ENCODE results near the gene PKP1.

PKP1 gene

DNA sequence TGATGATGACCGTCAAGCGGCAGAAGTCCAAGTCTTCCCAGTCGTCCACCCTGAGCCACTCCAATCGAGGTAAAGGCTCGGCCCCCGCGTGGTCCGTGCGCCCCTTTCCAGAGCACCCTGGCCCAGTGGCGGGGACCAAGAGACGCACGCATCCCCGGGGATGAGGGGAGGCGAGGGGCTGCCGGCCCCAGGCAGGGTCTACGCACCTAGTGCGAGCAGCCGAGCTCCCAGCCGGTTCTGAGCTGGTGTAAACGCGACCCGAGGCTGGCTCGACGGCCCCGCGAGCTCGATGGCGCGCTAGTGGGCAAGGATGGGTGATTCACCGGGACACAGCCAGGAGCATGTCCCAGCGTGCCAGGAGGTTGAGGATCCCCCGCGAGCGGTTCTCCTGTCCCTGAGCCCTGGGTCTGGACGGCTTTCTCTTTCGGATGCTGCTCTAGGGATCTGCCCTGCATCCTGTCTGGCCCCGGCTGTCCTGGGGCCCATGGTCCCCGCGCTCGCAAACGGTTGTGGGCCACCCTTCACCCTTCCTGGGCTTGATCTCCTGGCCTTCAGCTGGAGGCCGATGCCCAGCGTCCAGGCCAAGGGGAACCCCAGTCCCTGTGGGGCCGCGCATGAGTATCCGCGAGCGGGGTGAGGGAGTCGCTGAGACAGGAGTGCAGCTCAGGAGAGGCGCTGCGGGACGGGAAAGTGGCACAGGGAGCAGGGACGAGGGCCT lies 689 bp downstream of the PKP1 start:
- no peak for DNase-seq

DNA sequence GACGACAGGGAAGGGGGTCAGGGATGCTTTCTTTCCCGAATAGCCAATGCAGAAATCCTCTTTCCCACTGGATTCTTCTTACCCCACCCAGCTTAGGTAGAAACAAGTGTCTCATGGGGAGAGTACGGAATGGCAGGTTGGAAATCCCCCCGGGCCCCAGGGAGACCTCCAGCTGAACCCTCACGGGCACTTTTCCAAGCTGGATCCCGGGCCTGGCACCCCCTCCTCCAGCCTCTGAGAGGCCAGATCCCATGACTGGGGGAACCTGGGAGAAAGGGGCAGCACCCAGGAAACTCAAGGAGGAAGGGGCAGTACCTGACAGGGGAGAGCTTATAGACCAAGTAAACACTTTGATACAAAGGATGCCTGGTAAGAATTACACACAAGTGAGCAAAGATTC lies 1.3 kb downstream of the PKP1 start:
- DNase-seq: no peak

DNA sequence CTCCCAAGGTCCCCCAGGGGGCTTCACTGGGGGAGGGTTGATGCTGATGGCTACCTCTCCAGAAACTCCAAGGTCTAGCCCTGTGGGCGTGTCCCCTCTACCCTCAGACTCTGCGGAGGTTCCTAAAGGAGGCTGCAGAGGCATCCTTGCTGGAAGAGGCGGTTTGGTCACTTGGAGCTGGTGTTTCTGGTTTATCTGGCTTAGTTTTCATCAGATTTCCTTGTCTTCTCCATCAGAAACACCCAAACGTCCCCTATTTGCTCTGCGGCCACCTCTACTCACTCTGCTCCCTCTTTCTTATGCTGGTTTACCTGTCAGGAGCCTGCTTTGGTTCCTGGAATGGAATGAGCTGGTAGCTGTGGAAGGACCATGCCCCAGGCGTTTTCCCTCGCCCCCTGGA lies 2.5 kb downstream of the PKP1 start:
- no peak for DNase-seq

DNA sequence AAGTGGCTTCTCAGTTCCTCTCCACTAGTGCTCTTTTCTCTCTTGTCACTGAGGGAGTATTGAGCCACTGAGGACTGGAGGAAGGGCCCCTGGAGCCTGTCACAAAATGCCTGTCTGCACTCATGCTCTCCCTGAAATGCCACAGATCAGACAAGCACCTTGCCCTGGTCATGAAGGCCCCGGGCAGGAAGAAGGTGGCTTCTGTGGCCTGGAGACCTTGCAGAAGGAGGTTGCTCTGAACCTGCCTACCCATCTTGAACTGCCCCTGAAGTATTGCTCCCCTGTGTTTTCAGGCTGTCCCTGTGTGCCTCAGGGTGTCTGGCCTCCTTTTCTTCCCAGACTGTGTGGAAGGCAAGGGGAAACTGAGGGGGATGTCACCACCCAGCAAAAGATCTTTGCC lies 3.1 kb downstream of the PKP1 start:
- DNase-seq: no peak

DNA sequence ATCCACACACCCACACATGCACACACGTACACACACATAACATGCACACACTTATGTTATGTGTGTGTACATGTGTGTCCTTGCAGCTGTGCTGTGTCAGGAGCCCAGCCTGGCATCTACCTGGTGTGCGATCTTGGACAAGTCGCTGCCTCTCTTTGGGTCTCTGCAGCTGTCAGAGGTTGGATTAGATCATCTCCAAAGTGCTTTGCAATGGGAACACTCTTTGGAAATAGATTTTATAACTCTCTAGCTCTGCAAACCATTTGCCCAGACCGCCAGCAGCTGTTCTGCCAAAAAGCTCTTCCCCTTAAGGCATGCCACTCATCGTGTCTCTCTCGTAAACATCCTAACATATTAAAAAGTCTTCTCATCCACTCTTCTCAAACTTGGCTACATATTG lies 4.7 kb downstream of the PKP1 start:
- no peak for DNase-seq

DNA sequence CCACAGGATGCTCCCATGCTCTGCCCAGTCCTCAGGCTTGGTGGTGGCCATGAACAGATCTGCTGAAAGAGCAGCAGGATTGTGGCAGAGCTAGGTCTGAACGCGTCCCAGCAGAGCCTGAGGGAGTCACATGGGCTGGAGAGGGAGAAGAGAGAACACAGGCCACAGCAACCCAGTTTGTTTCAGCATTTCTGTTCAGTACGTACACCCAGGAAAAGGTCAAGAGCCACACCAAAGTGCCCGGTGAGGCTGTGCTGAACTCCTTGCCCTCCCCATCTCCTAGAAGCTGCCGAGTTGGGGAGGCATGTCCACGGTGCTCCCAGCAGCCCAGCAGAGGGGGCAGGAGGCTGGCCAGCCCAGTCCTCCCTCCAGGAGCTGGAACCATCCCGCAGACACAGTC lies 5.5 kb downstream of the PKP1 start:
- no peak for DNase-seq

DNA sequence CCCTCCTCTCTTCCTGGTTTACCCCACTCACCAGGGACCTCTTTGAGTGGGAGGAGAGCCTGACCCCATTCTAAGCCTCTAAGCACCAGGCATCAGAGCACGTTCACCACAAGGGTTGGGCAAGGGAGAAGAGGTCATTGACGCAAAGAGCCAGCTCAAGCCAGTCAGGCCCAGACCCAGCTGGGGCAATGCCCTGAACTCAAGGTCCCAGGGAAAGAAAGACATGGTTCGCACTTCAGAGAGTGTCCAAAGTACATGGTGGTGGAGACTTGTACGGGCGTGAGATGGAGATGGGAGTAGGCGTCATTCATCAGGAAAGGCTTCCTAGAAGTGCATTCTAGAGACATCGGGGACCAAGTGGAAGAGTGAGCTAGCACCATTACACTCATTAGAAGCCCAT lies 7.2 kb downstream of the PKP1 start:
- DNase-seq: no peak

DNA sequence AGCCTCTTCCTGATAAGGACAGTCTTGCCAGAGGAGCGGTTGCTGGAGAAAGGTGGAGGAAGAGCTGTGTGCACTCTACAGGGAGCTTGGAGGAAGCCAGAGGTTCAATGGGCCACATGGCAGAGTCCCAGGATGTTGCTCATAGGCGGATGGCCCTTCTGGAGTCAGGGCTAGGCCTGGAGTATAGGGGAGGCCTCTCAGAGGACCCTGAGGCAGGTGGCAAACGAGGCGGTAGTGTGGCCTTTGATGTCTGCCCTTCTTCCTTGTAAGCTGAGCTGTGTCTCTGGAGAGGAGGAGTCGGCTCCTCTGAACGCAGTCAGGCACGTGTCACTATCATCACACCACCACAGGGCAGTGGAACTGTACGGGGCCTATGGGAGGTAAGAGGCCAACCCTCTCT lies 8.6 kb downstream of the PKP1 start:
- DNase-seq: no peak

DNA sequence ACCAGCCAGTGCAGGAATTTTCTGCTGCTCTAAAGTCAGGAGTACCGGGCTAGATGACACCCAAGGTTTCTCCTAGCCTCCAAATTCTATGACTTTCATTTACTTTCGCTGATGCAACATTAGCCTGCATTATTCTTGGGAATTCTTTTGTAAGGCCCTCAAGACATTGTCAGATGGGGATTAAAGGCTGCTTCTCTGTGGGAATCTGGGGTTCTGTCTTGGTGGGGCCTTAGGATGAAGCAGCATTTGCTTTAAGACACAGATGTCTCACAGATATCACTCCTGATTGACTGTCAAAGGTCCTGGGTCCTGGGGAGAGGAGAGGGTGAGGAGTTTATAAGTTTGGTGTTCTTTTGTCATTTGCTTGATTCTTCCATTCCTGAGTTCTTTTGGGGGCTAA lies 11.6 kb downstream of the PKP1 start:
- no peak for DNase-seq

DNA sequence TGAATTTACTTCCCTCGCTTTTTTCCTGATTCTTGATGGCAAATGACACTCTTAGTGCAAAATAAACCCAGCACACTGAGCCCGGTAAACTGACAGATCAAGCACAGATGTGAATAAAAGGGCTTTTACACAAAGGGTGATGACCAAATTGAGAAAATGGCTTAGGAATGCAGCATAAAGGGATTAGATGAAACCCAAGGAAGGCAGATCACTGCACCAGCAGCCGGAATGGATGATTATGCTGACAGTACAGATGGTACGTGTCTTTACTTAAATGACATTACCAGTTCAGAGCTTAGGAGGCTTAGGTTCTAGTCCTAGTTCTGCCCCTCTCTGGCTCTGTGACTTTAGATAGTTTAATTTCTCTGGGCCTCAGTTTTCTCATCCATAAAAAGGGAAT lies 12.0 kb downstream of the PKP1 start:
- DNase-seq: no peak

DNA sequence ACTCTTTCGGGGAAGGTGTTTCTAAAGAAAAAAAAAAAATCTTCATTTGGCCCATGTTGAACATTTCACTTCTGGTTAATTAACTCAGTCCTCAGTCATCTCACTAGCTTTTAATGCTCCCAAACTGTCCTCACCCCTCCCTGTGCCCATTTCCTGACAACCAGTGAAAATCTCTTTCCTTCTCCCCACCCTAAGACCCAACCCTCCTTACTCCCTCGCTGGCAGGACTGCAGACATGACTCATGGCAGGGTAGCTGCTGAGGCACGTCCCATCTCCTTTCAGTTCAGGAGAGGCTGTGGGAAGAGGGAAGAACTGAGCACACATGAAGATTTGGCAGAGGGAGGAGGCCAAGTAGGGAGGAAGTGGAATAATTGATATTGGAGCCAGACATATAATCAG lies 12.6 kb downstream of the PKP1 start:
- DNase-seq: no peak

DNA sequence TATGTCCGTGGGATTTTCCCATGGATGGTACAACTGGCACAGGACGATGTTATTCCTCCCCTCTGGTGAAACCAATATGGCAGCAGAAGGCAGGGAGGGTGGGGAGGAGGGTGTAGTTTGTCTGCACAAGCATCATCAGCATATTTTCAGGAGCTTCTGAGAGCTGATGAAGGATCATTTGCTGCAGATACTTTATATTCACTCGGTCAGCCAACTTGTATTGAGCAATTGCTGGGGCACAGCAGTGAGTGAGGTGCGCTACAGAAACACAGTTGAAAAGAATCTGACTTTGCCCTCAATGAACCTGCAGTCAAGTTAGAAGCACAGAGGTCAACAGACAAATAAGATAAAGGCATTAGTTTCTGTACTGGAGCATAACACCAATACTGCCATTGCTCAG lies 13.0 kb downstream of the PKP1 start:
- DNase-seq: no peak

DNA sequence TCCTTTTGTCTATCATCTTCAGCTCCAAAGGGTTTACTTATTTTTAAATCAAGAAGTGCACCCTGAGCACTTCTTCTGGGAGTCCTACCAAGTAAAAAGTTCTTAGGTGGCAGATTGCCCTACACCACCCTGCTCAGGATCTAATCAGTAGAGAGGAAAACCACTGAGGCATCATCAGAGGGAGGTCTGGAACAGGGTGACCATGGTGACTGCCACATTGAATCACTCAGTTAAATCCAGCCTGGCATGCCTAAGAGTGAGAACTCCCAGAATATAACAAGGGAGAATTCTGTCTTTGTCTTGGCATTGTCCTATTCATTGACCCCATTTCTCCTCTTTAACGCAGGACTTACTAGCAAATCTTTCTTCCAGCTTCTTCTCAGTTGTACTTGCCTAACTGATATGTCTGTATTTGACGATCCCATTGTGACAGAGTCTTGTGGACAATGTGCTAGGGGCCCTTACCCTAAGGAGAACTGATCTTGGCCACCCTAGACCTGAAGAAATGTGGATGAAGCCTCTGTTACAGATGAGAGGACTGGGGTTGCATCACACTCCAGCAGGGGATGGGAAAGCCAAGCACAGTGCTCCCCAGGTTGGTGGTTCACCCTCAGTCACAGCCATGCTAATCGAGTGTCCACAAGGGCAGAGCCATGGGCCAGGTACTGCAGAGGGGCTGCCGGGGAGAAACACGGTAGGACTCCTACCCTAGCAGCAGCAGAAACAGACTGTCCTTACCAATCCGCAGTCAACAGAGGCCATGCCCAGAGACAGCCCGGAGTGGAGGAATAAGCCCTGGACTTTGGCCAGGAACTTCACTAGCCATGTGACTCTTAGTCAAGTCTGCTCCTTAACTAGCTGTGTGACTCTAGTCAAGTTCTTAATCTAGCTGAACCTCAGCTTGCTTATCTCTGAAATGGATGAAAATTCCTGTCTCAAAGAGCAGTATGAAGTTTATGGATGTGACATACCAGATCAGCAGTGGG lies 15.4 kb downstream of the PKP1 start:
- no peak for DNase-seq

DNA sequence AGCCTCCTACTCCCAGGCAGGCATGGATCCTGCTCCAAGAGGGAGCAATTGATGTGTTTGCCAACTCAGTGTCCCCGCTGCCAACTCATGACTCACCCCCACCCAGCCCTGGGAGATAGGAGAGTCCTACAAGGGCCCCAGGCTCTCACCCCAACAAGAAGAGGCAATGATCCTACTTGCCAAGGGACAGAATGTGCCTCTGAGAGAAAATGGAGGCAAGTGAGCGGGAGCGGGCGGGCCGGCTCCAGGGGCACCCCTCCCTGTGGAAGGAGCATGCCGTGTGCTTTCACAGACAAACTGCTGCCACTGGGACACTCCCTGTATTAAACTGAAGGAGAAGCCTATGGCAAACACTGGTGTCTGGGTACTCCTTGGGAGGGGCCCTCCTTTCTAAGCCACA lies 16.7 kb downstream of the PKP1 start:
- DNase-seq: no peak

DNA sequence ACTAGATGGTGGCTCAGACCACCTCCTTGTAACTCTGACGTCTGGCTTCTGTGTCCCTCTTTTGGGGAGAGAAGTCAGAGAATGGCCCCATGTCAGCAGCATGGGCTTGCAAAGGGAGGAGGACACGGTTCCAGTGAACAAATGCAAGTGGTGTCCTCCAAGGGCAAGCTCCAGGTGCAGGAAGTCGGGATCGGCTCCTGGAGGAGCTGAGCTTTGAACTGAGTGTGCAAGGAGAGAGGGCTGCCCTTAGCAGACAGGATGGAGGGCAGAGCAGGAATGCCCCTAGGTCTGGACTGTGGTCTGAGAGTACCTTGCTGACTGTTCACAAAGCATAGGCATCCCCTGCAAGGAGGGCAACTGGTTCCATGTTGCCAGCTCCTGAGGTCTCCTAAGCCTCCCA lies 17.3 kb downstream of the PKP1 start:
- DNase-seq: no peak

DNA sequence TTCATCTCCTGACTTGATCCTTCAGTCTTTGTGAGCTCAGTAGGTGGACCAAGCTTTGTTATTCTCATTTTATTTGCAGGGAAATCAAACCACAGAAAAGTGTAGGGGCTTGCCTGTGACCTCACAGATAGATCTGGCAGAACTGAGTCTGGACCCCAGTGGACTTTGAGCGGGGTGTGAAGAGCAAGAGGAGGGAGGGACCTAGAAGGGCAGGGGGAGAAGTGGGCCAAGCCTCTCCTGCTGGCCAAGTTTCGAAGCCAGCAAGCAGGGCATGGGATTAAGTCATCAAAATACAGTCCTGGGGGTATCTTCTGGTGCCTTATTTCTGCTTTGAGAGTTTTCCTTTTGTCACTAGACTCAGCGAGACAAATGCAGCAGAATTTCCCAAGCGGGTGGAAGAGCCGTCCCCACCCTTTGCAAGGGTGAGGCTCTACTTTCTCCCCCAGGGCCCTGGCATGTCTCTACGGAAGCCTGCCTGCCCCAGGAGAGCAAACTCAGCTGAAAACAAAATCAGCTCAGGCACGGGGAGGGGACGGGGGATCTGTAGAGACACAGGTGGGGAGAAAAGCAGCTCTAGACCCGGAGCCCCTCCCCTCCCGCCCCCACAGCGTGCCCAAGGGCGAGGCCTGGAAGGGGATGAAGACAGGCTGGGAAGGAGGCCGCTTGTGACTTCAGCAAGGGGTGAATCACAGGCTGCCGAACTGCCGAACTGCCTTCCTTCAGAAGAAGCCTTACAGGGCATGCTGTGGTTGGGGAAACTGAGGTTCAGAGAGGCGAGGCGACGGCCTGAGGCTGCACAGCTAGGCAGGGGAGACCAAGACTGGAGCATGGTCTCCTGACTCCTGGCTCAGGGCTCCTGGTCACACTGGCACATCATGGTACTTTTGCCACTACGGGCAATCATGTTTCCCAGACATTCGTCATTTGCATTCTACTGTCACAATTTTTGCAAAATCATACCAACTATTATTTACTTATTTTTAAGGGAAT lies 19.2 kb downstream of the PKP1 start:
- DNase-seq: no peak

DNA sequence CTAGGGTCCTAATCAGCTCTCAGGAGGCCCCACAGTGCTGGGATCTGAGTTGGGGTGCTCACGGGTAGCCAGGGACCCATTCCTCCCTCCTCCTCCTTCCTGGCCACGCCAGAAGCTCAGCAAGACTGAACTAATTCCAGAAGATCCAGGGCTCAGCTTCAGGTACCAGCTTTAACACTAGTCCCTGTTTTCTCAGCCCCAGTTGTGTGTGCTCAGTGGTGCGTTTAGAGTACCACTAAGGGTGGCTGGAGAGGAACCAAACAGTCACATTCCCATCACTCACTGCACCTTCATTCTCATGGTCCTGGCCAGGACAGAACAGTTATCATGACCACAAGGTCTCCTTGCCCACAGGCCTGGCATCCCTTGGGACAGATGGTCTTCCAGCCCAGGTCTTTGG lies 20.8 kb downstream of the PKP1 start:
- DNase-seq: no peak

DNA sequence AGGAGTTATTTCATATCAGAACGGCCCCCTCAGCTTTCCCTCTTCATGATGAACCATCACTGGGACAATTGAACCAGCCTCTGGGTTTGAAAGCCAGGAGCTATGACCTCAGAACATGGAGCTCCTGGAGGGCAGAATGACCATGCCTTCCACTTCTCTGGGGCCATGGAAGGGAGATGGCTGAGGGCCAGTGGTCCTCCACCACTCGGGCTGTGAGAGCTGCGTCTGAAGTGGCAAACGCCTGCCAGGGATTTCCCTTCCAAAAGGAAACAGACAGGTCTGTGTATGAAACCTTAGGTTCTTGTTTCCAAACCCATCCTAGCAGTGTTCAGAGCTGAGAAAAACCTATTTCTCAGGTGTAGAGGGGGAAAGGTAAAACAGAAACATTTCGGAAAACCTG lies 22.5 kb downstream of the PKP1 start:
- DNase-seq: no peak

DNA sequence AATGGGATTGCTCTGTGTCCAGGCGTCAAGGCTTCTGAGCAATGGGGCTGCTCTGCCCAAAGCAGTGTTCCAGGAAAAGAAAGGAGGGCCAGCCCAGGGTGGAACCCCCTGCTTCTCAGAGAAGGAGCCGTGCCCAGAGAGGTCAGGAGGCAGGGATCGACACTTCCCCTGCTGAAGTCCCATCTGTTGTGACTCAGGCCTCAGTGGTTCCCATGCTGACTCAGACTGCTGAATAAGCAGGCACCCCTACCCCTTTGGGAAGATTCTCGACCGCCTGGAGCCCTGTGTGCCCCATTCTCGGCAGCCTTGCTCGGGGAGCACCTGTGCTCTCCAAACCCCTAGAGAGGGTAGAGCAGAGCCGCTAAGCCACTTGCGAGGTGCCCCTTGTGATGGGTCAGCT lies 23.9 kb downstream of the PKP1 start:
- no peak for DNase-seq

DNA sequence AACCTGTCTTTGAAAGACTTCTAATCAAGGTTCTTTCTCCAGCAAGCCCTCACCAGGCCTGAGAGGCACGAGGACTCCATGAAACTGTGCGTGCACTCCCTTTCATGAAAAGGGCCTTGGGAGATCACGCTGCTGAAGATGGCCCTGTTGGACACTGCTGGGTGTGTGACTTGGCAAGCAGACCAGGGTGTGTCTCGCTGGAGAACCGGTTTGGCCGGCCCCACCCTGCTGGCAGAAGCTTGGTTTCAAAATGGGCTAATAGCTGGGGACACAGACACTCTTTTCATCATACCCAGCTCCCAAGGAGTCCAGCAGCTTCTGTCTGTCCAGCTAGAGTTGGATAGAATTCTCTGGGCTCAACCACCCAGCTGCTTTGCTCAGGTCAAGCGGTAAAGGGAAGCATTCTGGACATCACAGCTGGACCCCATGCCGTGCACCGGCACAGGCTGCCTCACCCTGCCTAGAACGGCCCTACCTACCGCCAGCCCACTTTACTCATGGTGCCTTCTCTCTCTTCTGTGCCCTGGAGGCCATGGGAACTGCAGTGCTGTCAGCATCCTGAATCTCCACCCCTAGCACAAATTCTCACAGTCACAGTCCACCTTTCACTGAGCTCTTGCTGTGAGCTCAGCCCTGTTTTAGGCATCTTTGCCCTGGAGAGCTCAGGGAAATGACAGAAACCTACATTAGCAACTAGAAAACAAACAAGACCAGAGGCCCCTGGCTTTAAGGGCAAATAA lies 24.6 kb downstream of the PKP1 start:
- no peak for DNase-seq

DNA sequence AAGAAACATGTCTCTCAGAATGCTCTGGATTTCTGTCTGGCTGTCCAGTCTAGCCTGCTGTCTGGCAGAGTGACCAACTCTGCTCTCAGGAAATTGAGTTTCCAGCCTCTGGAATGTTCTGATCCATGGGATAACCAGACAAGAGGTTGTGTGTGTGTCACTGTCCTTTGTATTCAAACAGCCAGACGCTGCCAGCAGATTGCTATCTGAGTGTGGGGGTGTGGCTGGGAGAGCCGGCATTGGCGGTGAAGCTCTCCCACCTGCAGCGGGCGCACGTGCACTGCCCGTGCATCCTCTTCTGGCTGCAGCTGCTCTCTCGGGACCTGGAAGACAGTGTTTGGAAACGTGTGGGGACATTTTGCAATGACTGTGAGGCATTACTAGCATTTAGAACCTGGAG lies 26.1 kb downstream of the PKP1 start:
- no peak for DNase-seq

DNA sequence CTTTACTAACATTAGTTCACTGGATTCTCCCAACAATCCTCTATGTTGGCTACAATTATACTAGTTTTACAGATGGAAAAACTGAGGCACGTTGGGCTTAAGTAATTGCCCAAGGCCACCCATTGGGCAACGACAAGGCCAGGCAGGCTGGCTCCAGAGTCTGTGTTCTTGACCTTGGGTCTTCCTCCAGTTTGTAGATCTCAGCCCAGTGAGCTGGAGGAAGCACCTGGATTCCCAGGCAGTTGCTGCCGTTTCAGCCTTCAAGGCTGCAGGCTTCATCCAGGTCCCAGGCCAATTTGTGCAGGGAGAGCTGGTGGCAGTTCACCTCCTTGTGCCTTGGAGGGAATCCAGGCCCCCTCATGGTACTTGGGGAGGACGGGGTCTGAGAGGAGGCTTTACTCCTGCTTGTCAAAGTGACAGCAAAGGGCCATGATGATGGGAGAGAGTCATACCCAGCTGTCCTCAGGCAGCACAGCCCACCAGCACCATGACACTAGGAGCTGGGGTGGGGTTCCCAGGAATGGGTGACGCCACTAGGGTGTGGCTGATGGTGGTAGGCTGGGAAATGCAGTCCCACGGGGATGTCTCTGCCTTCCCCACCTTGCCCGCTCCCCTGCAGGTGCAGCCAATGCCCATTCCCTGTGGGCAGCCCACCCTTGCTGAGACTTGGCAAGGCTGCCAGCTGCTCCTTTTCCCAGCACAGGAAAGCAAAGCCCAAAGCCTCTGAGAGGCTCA lies 27.1 kb downstream of the PKP1 start:
- DNase-seq: no peak

All from activated gamma-delta T cell (primary cell).